OCI-LY7 (cell line): ENCODE results near the gene PRR14. TPM values are rescaled to one million over a fixed set of nuclear protein-coding genes. Genes with fewer than 3 reads are reported as not detected.

Experiments
- BruUV-seq: library from RNA; stranded (reverse); fragments of 400-500 nt; replicated peaks from 2 replicates; lab custom pipeline; 2021; lab: Mats Ljungman, UMichigan
- CTCF ChIA-PET: fragments of 300-600 bp; sonication (Branson Sonifier 250); formaldehyde crosslinking; loops from one replicate; lab custom pipeline; 2022; ENCODE audit warnings: antibody characterized with exemption; ENCODE audit not compliant: unreplicated experiment; lab: Charles Lee
- POLR2A ChIA-PET: fragments of 300-600 bp; sonication (Branson Sonifier 250); formaldehyde crosslinking; loops from one replicate; lab custom pipeline; 2022; ENCODE audit warnings: antibody characterized with exemption; lab: Charles Lee
- DNase-seq: peaks from one replicate; pipeline ENCODE4 v3.0.0-alpha.2; 2015; ENCODE audit warnings: low spot score
- H2AFZ ChIP-seq: fragments of 200-600 bp; sonication (generic), shearing (Covaris generic); 2 replicates; pipeline ENCODE4 v1.6.1; 2014; ENCODE audit warnings: mild to moderate bottlenecking, antibody characterized with exemption, low read length, moderate library complexity
- H3K27ac ChIP-seq: fragments of 200-600 bp; sonication (generic); 2 replicates; pipeline ENCODE4 v1.5.1; 2014; ENCODE audit warnings: mixed run types, low read depth, mild to moderate bottlenecking, moderate library complexity, low read length, inconsistent platforms; ENCODE audit not compliant: poor library complexity, severe bottlenecking
- H3K36me3 ChIP-seq: fragments of 200-600 bp; sonication (generic); 2 replicates; pipeline ENCODE4 v1.6.1; 2014; ENCODE audit warnings: mild to moderate bottlenecking, antibody characterized with exemption, low read length, moderate library complexity, mixed read lengths; ENCODE audit not compliant: insufficient read depth
- H3K4me1 ChIP-seq: fragments of 200-600 bp; sonication (generic); 2 replicates; pipeline ENCODE4 v1.5.1; 2014; ENCODE audit warnings: mild to moderate bottlenecking, low read length; ENCODE audit not compliant: insufficient read depth, poor library complexity, severe bottlenecking
- H3K4me2 ChIP-seq: fragments of 200-600 bp; sonication (generic); 2 replicates; pipeline ENCODE4 v1.6.1; 2014; ENCODE audit warnings: mild to moderate bottlenecking, low read length
- H3K4me3 ChIP-seq: fragments of 200-600 bp; sonication (generic); 2 replicates; pipeline ENCODE4 v1.5.1; 2014; ENCODE audit warnings: mild to moderate bottlenecking, low read depth, low read length; ENCODE audit not compliant: poor library complexity, severe bottlenecking
- H3K79me2 ChIP-seq: fragments of 200-600 bp; sonication (generic); 2 replicates; pipeline ENCODE4 v1.6.1; 2016; ENCODE audit warnings: low read depth, mild to moderate bottlenecking, low read length, moderate library complexity, mixed read lengths; ENCODE audit not compliant: insufficient read depth
- H3K9me2 ChIP-seq: fragments of 200-600 bp; sonication (generic); 2 replicates; pipeline ENCODE4 v1.6.1; 2016; ENCODE audit warnings: mild to moderate bottlenecking, low read length, mixed read lengths; ENCODE audit not compliant: insufficient read depth
- H3K9me3 ChIP-seq: fragments of 200-600 bp; sonication (generic); 2 replicates; pipeline ENCODE4 v1.6.1; 2014; ENCODE audit warnings: mild to moderate bottlenecking, mixed run types, low read length, mixed read lengths
- H4K20me1 ChIP-seq: fragments of 200-600 bp; sonication (generic); 2 replicates; pipeline ENCODE4 v1.6.1; 2014; ENCODE audit warnings: mild to moderate bottlenecking, antibody characterized with exemption, low read length, moderate library complexity, mixed read lengths; ENCODE audit not compliant: insufficient read depth
- EZH2phosphoT487 ChIP-seq: fragments of 200-600 bp; sonication (generic); IDR thresholded peaks from 2 replicates; pipeline ENCODE4 v1.6.1; 2018; ENCODE audit warnings: low read depth, borderline replicate concordance, mild to moderate bottlenecking, mixed run types, antibody characterized with exemption, low read length, moderate library complexity, mixed read lengths
- intact Hi-C: fragments of 100-400 bp; cut with micrococcal nuclease; formaldehyde crosslinking; loops from one replicate; pipeline ENCODE4 v1.10.0; 2022; ENCODE audit not compliant: unreplicated experiment
- total RNA-seq, 2 experiments: library from RNA; depleted of rRNA in 1 of 2; stranded (reverse); fragments of >200 nt in 1 of 2; shearing (Covaris generic) in 1 of 2; gene quantifications; 2 replicates each; pipeline ENCODE4 v1.2.3, GENCODE V29; 2014 to 2022
- TF ChIP-seq, protein P1 (sequence below): fragments of 200-600 bp; sonication (generic); conservative IDR thresholded peaks from 2 replicates; pipeline ENCODE4 v1.5.1; 2014; ENCODE audit warnings: mild to moderate bottlenecking, antibody characterized with exemption, low read length, moderate library complexity, mixed read lengths

Gene PRR14
- total RNA-seq, 2 experiments from 2014 or later: 33.2 to 75.5 TPM

DNA sequence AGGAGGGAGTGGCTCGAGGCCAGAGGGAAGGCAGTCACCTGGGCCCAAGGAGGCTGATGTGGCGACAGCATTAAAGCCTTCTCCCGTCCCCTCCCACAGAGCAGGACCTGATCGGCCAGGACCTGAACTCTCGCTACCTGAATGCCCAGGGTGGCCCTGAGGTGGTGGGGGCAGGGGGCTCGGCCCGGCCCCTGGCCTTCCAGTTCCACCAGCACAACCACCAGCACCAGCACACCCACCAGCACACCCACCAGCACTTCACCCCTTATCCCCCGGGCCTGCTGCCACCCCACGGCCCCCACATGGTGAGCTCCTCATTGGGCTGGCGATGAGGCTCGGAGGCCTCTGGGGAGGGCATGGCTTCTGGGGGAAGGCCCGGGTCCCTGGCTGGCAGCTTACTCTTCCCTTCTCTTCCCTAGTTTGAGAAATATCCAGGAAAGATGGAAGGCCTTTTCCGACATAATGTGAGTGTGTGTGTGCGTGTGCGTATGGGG lies 13.9 kb downstream of the PRR14 start:
- no peak overlapping the region for H3K4me2 ChIP-seq
- H3K79me2 ChIP-seq: peaks cover 25% of the 10 kb centered on the region
- no TSS peak for BruUV-seq
- no peak overlapping the region for H2AFZ ChIP-seq
- H3K27ac ChIP-seq: no peak overlapping the region
- H3K4me1 ChIP-seq: peaks cover 11% of the 10 kb centered on the region
- H3K36me3 ChIP-seq: peaks cover 90% of the 10 kb centered on the region
- CTCF ChIA-PET: no interaction called here
- no peak overlapping the region for H3K4me3 ChIP-seq
- H4K20me1 ChIP-seq: no peaks in the 10 kb centered on the region
- H3K9me3 ChIP-seq: no peaks in the 10 kb centered on the region
- H3K9me2 ChIP-seq: no peaks in the 10 kb centered on the region
- TF ChIP-seq, protein P1, sequence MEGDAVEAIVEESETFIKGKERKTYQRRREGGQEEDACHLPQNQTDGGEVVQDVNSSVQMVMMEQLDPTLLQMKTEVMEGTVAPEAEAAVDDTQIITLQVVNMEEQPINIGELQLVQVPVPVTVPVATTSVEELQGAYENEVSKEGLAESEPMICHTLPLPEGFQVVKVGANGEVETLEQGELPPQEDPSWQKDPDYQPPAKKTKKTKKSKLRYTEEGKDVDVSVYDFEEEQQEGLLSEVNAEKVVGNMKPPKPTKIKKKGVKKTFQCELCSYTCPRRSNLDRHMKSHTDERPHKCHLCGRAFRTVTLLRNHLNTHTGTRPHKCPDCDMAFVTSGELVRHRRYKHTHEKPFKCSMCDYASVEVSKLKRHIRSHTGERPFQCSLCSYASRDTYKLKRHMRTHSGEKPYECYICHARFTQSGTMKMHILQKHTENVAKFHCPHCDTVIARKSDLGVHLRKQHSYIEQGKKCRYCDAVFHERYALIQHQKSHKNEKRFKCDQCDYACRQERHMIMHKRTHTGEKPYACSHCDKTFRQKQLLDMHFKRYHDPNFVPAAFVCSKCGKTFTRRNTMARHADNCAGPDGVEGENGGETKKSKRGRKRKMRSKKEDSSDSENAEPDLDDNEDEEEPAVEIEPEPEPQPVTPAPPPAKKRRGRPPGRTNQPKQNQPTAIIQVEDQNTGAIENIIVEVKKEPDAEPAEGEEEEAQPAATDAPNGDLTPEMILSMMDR: no peak
- TF ChIP-seq EZH2phosphoT487: no peak
- intact Hi-C loops: no loop called here
- no peak for DNase-seq
- POLR2A ChIA-PET: no interaction called here

DNA sequence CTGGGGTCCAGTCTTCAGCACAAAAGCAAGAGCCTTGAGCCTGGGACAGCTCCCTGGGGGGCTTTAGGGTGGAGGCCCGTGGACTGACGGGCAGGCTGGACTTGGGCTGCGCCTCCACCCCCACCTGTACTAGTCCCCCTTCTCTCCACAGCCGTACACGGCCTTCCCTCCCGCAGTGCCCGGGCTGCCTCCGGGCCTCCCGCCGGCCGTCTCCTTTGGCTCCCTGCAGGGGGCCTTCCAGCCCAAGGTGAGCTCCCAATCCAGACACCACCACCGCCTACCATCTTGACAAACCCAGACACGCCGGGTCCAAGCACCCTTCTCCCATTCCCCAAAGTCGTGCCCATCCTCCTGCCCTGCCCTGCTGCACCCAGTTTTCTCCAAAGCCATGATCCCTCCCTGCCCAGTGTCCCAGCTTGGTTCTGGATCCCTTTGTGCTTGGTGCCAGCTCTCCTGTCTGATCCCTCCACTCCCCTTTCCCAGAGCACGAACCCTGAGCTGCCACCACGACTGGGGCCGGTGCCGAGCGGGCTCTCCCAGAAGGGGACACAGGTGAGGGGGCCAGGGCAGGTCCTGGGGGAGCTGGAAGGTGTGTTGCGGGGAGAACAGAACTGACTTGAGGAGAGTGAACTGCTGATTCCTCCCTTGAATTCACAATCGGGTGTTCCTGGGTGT lies 14.5 kb downstream of the PRR14 start:
- no peak overlapping the region for H3K4me3 ChIP-seq
- no peak for DNase-seq
- no TSS peak for BruUV-seq
- TF ChIP-seq EZH2phosphoT487: no peak
- TF ChIP-seq, protein P1: no peak
- peaks cover 11% of the 10 kb centered on the region for H3K4me1 ChIP-seq
- no peaks in the 10 kb centered on the region for H3K9me3 ChIP-seq
- intact Hi-C loops: no loop called here
- no peak overlapping the region for H3K4me2 ChIP-seq
- H3K9me2 ChIP-seq: no peaks in the 10 kb centered on the region
- CTCF ChIA-PET: no interaction called here
- no peak overlapping the region for H2AFZ ChIP-seq
- H3K27ac ChIP-seq: no peak overlapping the region
- POLR2A ChIA-PET: no interaction called here
- H3K36me3 ChIP-seq: peaks cover 94% of the 10 kb centered on the region
- H3K79me2 ChIP-seq: peaks cover 19% of the 10 kb centered on the region
- no peaks in the 10 kb centered on the region for H4K20me1 ChIP-seq

DNA sequence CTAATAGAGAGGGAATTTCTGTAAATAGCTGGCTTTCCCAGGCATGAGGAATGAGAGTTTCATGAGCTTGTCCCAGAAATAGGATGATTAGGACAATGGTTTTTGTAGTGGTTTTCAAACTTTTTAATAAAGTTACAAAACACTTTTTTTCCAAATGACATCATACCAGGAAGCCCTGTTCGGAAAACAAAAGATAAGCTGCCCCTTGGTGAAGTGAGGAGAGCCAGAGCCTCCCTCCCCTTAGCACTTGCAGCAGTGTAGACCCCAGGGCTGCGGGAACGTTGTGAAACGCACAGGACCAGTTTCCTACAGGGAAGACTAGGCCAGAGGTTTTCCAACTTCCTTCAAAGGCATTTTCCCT lies 15.1 kb downstream of the PRR14 start:
- Histone ChIP-seq H3K9me2 (no peaks in the 10 kb centered on the region), H3K9me3 (no peaks in the 10 kb centered on the region), H3K79me2 (peaks cover 14% of the 10 kb centered on the region; the same call in 1 of the 2 replicates), H3K4me1 (peaks cover 10% of the 10 kb centered on the region), H4K20me1 (no peaks in the 10 kb centered on the region), H3K4me2 (no peak overlapping the region), H3K36me3 (peaks cover 94% of the 10 kb centered on the region), H2AFZ (no peak overlapping the region), H3K4me3 (no peak overlapping the region), H3K27ac (no peak overlapping the region)
- CTCF ChIA-PET: no interaction called here
- no TSS peak for BruUV-seq
- POLR2A ChIA-PET: no interaction called here
- TF ChIP-seq EZH2phosphoT487: no peak
- TF ChIP-seq, protein P1: no peak
- DNase-seq: no peak
- intact Hi-C loops: no loop called here
